Right lobe of liver (tissue), 6 donors: ENCODE results near the gene EEFSEC. TPM values are rescaled to one million over a fixed set of nuclear protein-coding genes. Genes with fewer than 3 reads are reported as not detected.

Experiments
- ATAC-seq, 4 donors: fragments of 200-7000 bp; cut with Tn5 transposase; one replicate each; pipeline ENCODE4 v1.9.1; 2020; ENCODE audit warnings: mild to moderate bottlenecking in 4 of 4, moderate library complexity in 4 of 4
- DNase-seq, 3 donors: peaks; one replicate each; pipeline ENCODE4 v3.0.0-alpha.2; 2020
- H3K27ac ChIP-seq, 3 donors: fragments of 200-600 bp; one replicate each; pipeline ENCODE4 v1.8.0; 2022
- H3K27me3 ChIP-seq, 2 donors: fragments of 200-600 bp; one replicate each; pipeline ENCODE4 v1.8.0; 2022
- H3K36me3 ChIP-seq, 4 donors: fragments of 200-600 bp; sonication (generic) in 1 of 4; one replicate each; pipeline versions ENCODE4 v1.5.1 to v1.8.0; 2017 to 2022; ENCODE audit warnings: control low read depth in 1 of 4
- H3K4me1 ChIP-seq, 4 donors: fragments of 200-600 bp; sonication (generic) in 1 of 4; one replicate each; pipeline versions ENCODE4 v1.5.1 to v1.8.0; 2017 to 2022; ENCODE audit warnings: control low read depth in 1 of 4
- H3K4me3 ChIP-seq, 3 donors: fragments of 200-600 bp; one replicate each; pipeline ENCODE4 v1.8.0; 2022
- H3K9me3 ChIP-seq, 4 donors: fragments of 200-600 bp; sonication (generic) in 1 of 4; one replicate each; pipeline versions ENCODE4 v1.5.1 to v1.8.0; 2017 to 2022; ENCODE audit warnings: control low read depth in 1 of 4
- CTCF ChIP-seq, 4 donors: fragments of 200-600 bp in 3 of 4; fragments of 450-650 bp in 1 of 4; IDR thresholded peaks; one replicate each; pipeline versions ENCODE4 v1.5.1 to v1.8.0; 2016 to 2022; ENCODE audit warnings: antibody characterized with exemption in 4 of 4, mild to moderate bottlenecking in 2 of 4
- POLR2A ChIP-seq: fragments of 450-650 bp; IDR thresholded peaks from one replicate; pipeline ENCODE4 v1.6.1; 2017; ENCODE audit warnings: antibody characterized with exemption, mild to moderate bottlenecking
- WGBS: methylation state at CpG from one replicate; pipeline ENCODE4 v1.1.6; 2018; ENCODE audit warnings: low coverage, low lambda C conversion rate; ENCODE audit not compliant: insufficient coverage; ENCODE audit errors: missing lambda C conversion rate; 5-methylcytosine and 5-hydroxymethylcytosine counted together
- intact Hi-C, 2 donors: fragments of 100-400 bp; cut with DNase I; formaldehyde crosslinking; loops; one replicate each; pipeline versions ENCODE4 v1.11.2 to v1.14.1; 2022
- total RNA-seq, 6 experiments: library from RNA; depleted of rRNA in 2 of 6; stranded (reverse); fragments of >200 nt in 2 of 6; fragmentation: NEBNext Ultra II Directional in 3 of 6; extraction: Animal tissue kit (Norgen Biotek cat#: 25700) in 3 of 6; gene quantifications; one replicate each; pipeline versions ENCODE4 v1.1.0 to v1.2.4, GENCODE V29; 2016 to 2023
- donor health status: DM: no; HTN: yes; CAD: no.
- donor health status: DM: no; HTN: no; CAD: no.
- donor health status: DM: no; HTN: no; CAD: no.
- donor health status: DM: no; HTN: yes; CAD: no.
- donor health status: DM: no; HTN: yes; CAD: no.

Gene EEFSEC
- total RNA-seq, 6 experiments from 2014 or later: 10.1 to 24.0 (median 13.4) TPM

GRCh38 chr3:128281461-128282367 lies 128.4 kb downstream of the EEFSEC start:
- Histone ChIP-seq H3K9me3 (no peaks in the 10 kb centered on the region), H3K27me3 (no peaks in the 10 kb centered on the region), H3K27ac (no peak overlapping the region), H3K4me1 (peaks cover 0 to 17% (median 9%) of the 10 kb centered on the region in 4 donors), H3K4me3 (no peak overlapping the region), H3K36me3 (no peaks in the 10 kb centered on the region)
- DNase-seq (no peak), ATAC-seq (peak; percentile 29 to 61 (median 58))
- TF ChIP-seq CTCF (IDR thresholded peaks at IDR 0.05) (no peak), POLR2A (no peak)
- WGBS: 40% methylated on average over 1 of the region's 11 CpGs
- intact Hi-C loops: no loop called here

DNA sequence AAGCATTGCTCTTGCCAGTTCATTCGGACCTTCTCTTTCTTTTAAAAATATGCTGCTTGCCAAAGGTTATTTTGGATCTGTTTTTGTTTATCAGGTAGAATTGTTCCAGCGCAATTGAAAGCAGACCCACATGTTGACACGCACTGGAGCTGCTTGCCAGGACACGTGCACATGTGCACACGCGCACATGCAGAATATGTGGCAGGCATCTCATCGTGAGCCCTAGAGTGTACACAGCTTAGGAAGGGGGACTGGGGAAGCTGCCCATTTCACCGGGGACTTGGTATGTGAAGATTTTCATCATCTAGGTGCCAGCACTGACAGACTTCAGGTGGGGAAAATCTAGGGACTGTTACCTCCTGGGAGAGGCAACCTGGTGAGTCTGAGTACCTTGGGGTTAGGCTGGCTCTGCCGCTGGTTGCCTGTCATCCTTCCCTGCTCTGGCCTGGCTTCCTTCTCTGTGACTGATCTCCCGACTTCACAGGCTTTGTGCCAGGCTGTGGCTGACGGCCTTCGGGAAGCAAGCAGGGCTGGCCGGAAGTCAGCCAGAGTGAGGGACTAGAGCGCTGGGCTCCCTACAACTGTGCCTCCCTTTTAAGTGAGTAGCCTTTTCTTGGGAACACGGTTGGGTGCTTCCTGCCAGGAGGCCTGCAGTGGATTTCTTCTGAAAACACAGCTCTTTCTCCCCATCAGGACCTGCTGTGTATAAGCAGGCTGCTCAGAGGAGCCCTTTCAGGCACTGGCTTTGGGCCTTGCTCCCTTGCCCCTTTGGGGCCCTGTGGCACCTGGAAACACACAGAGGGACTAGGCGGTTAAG lies 129.3 kb downstream of the EEFSEC start:
- WGBS: 42% methylated on average over 8 of the region's 16 CpGs
- Histone ChIP-seq H3K27ac (peak overlapping the region in 1 of 3 donors; percentile 30), H3K4me1 (peaks cover 0 to 17% (median 9%) of the 10 kb centered on the region in 4 donors)

GRCh38 chr3:128283421-128283820 lies 130.1 kb downstream of the EEFSEC start:
- TF ChIP-seq POLR2A (no peak), CTCF (IDR thresholded peaks at IDR 0.05) (no peak)
- ATAC-seq: no peak

More for the DNA sequence above, 129.3 kb downstream of the EEFSEC start:
- DNase-seq: peak; percentile 68 to 73 (median 69)
- Histone ChIP-seq H3K4me3 (no peak overlapping the region), H3K9me3 (no peaks in the 10 kb centered on the region), H3K27me3 (no peaks in the 10 kb centered on the region), H3K36me3 (no peaks in the 10 kb centered on the region)
- intact Hi-C loops: no loop called here
- TF ChIP-seq POLR2A (no peak), CTCF (IDR thresholded peaks at IDR 0.05) (no peak)
- ATAC-seq: peak; percentile 68 to 84 (median 72)

DNA sequence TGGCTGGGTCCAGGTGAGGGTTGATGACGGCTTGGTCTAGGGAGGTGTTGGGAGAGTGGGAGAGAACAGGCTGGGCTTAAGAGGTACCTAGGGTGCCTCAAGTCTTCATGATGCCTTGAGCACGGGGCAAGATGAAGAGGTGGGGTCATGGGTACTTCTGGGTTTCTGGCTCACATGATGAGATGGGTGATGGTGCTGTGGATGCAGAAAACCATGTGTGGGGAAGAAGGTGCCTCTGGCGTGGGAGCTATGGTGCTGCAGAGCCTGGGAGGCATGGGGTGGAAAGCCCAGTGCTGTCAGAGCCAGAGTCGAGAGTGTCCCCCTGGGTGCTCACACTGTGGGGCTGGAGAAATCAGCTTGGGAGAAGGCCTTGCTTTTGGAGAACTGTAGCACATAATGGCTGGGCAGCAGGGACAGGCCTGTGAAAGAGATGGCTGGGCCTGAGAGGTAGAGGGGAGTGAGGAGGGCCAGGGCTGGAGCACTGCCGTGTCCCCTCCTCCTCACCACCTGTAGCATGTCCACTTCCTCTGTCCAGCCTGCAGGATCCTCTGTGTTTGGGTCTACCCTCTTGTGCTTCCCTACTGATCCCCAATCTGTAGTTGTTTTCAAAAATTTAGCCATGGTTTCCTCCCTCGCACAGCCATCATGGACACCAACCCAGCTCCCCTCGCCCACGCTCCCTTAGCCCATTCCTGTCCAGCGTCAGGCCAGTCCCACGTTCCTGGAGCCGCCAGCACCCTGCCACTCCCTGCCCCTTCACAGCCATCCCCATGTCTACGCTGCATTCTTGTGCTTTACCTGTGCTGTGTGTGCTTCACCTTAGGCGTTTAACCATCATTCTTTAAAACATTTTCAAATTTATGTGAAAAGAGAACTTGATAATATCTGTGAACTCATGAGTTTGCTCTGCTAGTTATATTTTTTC lies 132.0 kb downstream of the EEFSEC start:
- 98% methylated on average over 10 of the region's 13 CpGs for WGBS
- H3K36me3 ChIP-seq: no peaks in the 10 kb centered on the region
- TF ChIP-seq POLR2A (no peak), CTCF (IDR thresholded peaks at IDR 0.05) (no peak)
- H3K27me3 ChIP-seq: no peaks in the 10 kb centered on the region
- H3K9me3 ChIP-seq: no peaks in the 10 kb centered on the region
- peaks cover 0 to 17% (median 9%) of the 10 kb centered on the region in 4 donors for H3K4me1 ChIP-seq
- DNase-seq (no peak), ATAC-seq (no peak)
- H3K4me3 ChIP-seq: no peak overlapping the region
- intact Hi-C loops: no loop called here
- H3K27ac ChIP-seq: no peak overlapping the region

More at GRCh38 chr3:128283421-128283820, 130.1 kb downstream of the EEFSEC start:
- Histone ChIP-seq H3K4me1 (peaks cover 0 to 17% (median 9%) of the 10 kb centered on the region in 4 donors), H3K9me3 (no peaks in the 10 kb centered on the region), H3K36me3 (no peaks in the 10 kb centered on the region), H3K27me3 (no peaks in the 10 kb centered on the region), H3K27ac (no peak overlapping the region), H3K4me3 (no peak overlapping the region)
- no peak for DNase-seq
- intact Hi-C loops: no loop called here
- WGBS: 100% methylated on average over 2 of the region's 3 CpGs
